GM19239 (cell line): ENCODE results near the gene PNCK.

ENCODE experiments used
- DNase-seq: peaks from one replicate; pipeline ENCODE4 v3.0.0; 2011; ENCODE audit warnings: low spot score; ENCODE audit not compliant: insufficient read length
- FAIRE-seq: peaks from 2 replicates; lab custom pipeline; 2011; peaks lifted over from hg19 to GRCh38; lab: Jason Lieb, UNC

PNCK gene

GRCh38 chrX:153643431-153644351 is 29.9 kb downstream of the PNCK start:
- FAIRE-seq = no peak
- no peak for DNase-seq

- no peak for DNase-seq
- no peak for FAIRE-seq
Observed at GRCh38 chrX:153642655-153643430, 30.8 kb downstream of the PNCK start.

- FAIRE-seq = no peak
- DNase-seq = no peak
Observed at GRCh38 chrX:153642051-153642654, 31.5 kb downstream of the PNCK start.

- DNase-seq (no peak), FAIRE-seq (no peak)
Observed at GRCh38 chrX:153641627-153642026, 32.0 kb downstream of the PNCK start.

- no peak for FAIRE-seq
- DNase-seq = no peak
Observed at GRCh38 chrX:153640736-153641575, 32.7 kb downstream of the PNCK start.

GRCh38 chrX:153640045-153640686 is 33.4 kb downstream of the PNCK start:
- no peak for DNase-seq

GRCh38 chrX:153639177-153640044 is 34.2 kb downstream of the PNCK start:
- no peak for DNase-seq
- FAIRE-seq = no peak

More at GRCh38 chrX:153640045-153640686, 33.4 kb downstream of the PNCK start:
- FAIRE-seq = no peak

GRCh38 chrX:153638436-153639176 is 35.0 kb downstream of the PNCK start:
- DNase-seq (no peak), FAIRE-seq (no peak)

GRCh38 chrX:153638041-153638371 is 35.6 kb downstream of the PNCK start:
- FAIRE-seq = no peak
- no peak for DNase-seq

- DNase-seq = no peak
- FAIRE-seq = no peak
Observed at GRCh38 chrX:153637121-153638040, 36.2 kb downstream of the PNCK start.

GRCh38 chrX:153636716-153637115 is 36.9 kb downstream of the PNCK start:
- no peak for FAIRE-seq
- DNase-seq = no peak

GRCh38 chrX:153635788-153636668 is 37.6 kb downstream of the PNCK start:
- FAIRE-seq (no peak), DNase-seq (no peak)

- FAIRE-seq (no peak), DNase-seq (no peak)
Observed at GRCh38 chrX:153635388-153635787, 38.2 kb downstream of the PNCK start.

- DNase-seq = no peak
- FAIRE-seq = no peak
Observed at GRCh38 chrX:153634832-153635231, 38.8 kb downstream of the PNCK start.

- FAIRE-seq = no peak
- no peak for DNase-seq
Observed at GRCh38 chrX:153634236-153634635, 39.4 kb downstream of the PNCK start.

GRCh38 chrX:153633607-153634180 is 39.9 kb downstream of the PNCK start:
- no peak for FAIRE-seq

More at GRCh38 chrX:153633607-153634180, 39.9 kb downstream of the PNCK start:
- DNase-seq = no peak
